A673 (cell line): ENCODE measurements around the gene TBKBP1.

Experiments used
- CTCF ChIP-seq: fragments of 300-800, 200-600 bp; sonication (generic); conservative IDR thresholded peaks from 2 replicates; pipeline ENCODE4 v1.5.1; 2017; ENCODE audit warnings: low read depth, mild to moderate bottlenecking, antibody characterized with exemption, low read length, moderate library complexity, mixed read lengths
- EZH2 ChIP-seq: fragments of 200-600 bp; sonication (generic); IDR thresholded peaks from 2 replicates; pipeline ENCODE4 v1.6.1; 2017; ENCODE audit warnings: borderline replicate concordance, low read depth, mild to moderate bottlenecking, mixed read lengths, antibody characterized with exemption, low read length; ENCODE audit not compliant: poor library complexity, severe bottlenecking

GRCh38 chr17:47728214-47728877 lies 34.4 kb downstream of the TBKBP1 start:
- TF ChIP-seq CTCF (no peak), EZH2 (no peak)
